GM12878 (cell line): ENCODE measurements around the gene CYSTM1. TPM values are rescaled to one million over a fixed set of nuclear protein-coding genes. Genes with fewer than 3 reads are reported as not detected.
A peak's percentile ranks its signal among the peaks of the same experiment; 100 is the strongest.

Source experiments
- ATAC-seq: fragments of 200-7000 bp; cut with Tn5 transposase; 3 replicates; pipeline ENCODE4 v1.9.1; 2020; ENCODE audit warnings: mild to moderate bottlenecking, moderate library complexity
- BruUV-seq: library from RNA; stranded (reverse); fragments of 400-500 nt; replicated peaks from 2 replicates; lab custom pipeline; 2021; lab: Mats Ljungman, UMichigan
- CTCF ChIA-PET: fragments of 300-600 bp; sonication (Branson Sonifier 250); formaldehyde crosslinking; extraction: SDS; loops from one replicate; lab custom pipeline; 2021; ENCODE audit warnings: inconsistent platforms; lab: Yijun Ruan, JAX
- POLR2A ChIA-PET: fragments of 350-600 bp; formaldehyde crosslinking; extraction: SDS; loops from one replicate; lab custom pipeline; 2021; ENCODE audit warnings: inconsistent platforms; lab: Charles Lee
- RAD21 ChIA-PET: fragments of 300-600 bp; sonication (Branson Sonifier 250); formaldehyde crosslinking; loops from one replicate; lab custom pipeline; 2023; ENCODE audit warnings: antibody characterized with exemption; ENCODE audit not compliant: unreplicated experiment; lab: Charles Lee
- SMC1A ChIA-PET: fragments of 300-600 bp; sonication (Branson Sonifier 250); formaldehyde crosslinking; loops from one replicate; lab custom pipeline; 2023; ENCODE audit not compliant: unreplicated experiment, uncharacterized antibody; lab: Charles Lee
- DNase-seq: peaks from one replicate; pipeline ENCODE4 v3.0.0-alpha.2; 2011; ENCODE audit warnings: low read depth, low spot score
- FAIRE-seq: peaks from 3 replicates; lab custom pipeline; 2011; peaks lifted over from hg19 to GRCh38; lab: Jason Lieb, UNC
- H2AFZ ChIP-seq: 2 replicates; pipeline ENCODE4 v1.6.0; 2011; ENCODE audit warnings: low read depth, low read length, control low read depth; ENCODE audit not compliant: control insufficient read depth
- H3K27ac ChIP-seq: 2 replicates; pipeline ENCODE4 v1.5.1; 2011; ENCODE audit warnings: control low read depth; ENCODE audit not compliant: control insufficient read depth, insufficient read depth
- H3K27me3 ChIP-seq, 2 experiments: replicated peaks in 1 of 2; 2 replicates each; pipeline versions ENCODE4 v1.6.0 to v1.6.1; 2011; ENCODE audit warnings: low read length in 1 of 2; ENCODE audit not compliant: control insufficient read depth in 2 of 2, insufficient read depth in 2 of 2
- H3K36me3 ChIP-seq, 2 experiments: 2 replicates each; pipeline ENCODE4 v1.5.1; 2011; ENCODE audit warnings: low read length in 1 of 2; ENCODE audit not compliant: control insufficient read depth in 2 of 2, insufficient read depth in 2 of 2
- H3K4me1 ChIP-seq: 2 replicates; pipeline ENCODE4 v1.6.1; 2011; ENCODE audit warnings: mild to moderate bottlenecking, low read length, moderate library complexity, mixed read lengths; ENCODE audit not compliant: control insufficient read depth, insufficient read depth
- H3K4me2 ChIP-seq: 2 replicates; pipeline ENCODE4 v1.6.0; 2011; ENCODE audit warnings: control low read depth; ENCODE audit not compliant: control insufficient read depth, insufficient read depth
- H3K4me3 ChIP-seq: fragments of 200-600 bp; sonication (generic); 2 replicates; pipeline ENCODE4 v1.5.1; 2016
- H3K79me2 ChIP-seq: 2 replicates; pipeline ENCODE4 v1.6.0; 2011; ENCODE audit warnings: low read length; ENCODE audit not compliant: control insufficient read depth, insufficient read depth
- H3K9ac ChIP-seq: 2 replicates; pipeline ENCODE4 v1.8.0; 2011; ENCODE audit warnings: low read length, control low read depth, mixed read lengths; ENCODE audit not compliant: control insufficient read depth, insufficient read depth
- H3K9me3 ChIP-seq: replicated peaks from 3 replicates; pipeline ENCODE4 v1.5.1; 2011; ENCODE audit warnings: mild to moderate bottlenecking, low read length; ENCODE audit not compliant: control insufficient read depth, insufficient read depth
- H4K20me1 ChIP-seq: 2 replicates; pipeline ENCODE4 v1.6.0; 2011; ENCODE audit not compliant: control insufficient read depth, insufficient read depth
- CBFB ChIP-seq: IDR thresholded peaks from 2 replicates; pipeline ENCODE4 v1.6.1; 2016; ENCODE audit warnings: antibody characterized with exemption, low read depth
- CREM ChIP-seq: IDR thresholded peaks from 2 replicates; pipeline ENCODE4 v1.6.1; 2014; ENCODE audit warnings: antibody characterized with exemption, low read depth
- IRF4 ChIP-seq: IDR thresholded peaks from 2 replicates; pipeline ENCODE4 v1.6.1; 2011; ENCODE audit warnings: low read depth, low read length
- MTA2 ChIP-seq: fragments of 450-650 bp; IDR thresholded peaks from 2 replicates; pipeline ENCODE4 v1.6.1; 2016; ENCODE audit warnings: low read depth, mild to moderate bottlenecking, moderate library complexity
- MXI1 ChIP-seq: fragments of 150-350 bp; IDR thresholded peaks from 2 replicates; pipeline ENCODE4 v1.6.1; 2011; ENCODE audit warnings: low read depth, mild to moderate bottlenecking, inconsistent platforms, low read length, improper control_type of control experiment
- NR2C2 ChIP-seq: IDR thresholded peaks from 2 replicates; pipeline ENCODE4 v1.6.1; 2011; ENCODE audit warnings: borderline replicate concordance, low read depth; ENCODE audit not compliant: control insufficient read depth, insufficient read length
- PAX8 ChIP-seq: fragments of 450-650 bp; IDR thresholded peaks from 2 replicates; pipeline ENCODE4 v1.6.1; 2017; ENCODE audit warnings: mild to moderate bottlenecking, moderate library complexity
- SREBF1 ChIP-seq: IDR thresholded peaks from 2 replicates; pipeline ENCODE4 v1.6.1; 2012; ENCODE audit warnings: mild to moderate bottlenecking, low read length
- STAT3 ChIP-seq: IDR thresholded peaks from 2 replicates; pipeline ENCODE4 v1.6.1; 2011; ENCODE audit warnings: low read depth, low read length, improper control_type of control experiment
- TCF3 ChIP-seq: IDR thresholded peaks from 2 replicates; pipeline ENCODE4 v1.6.1; 2012; ENCODE audit warnings: low read depth, mild to moderate bottlenecking, low read length, borderline replicate concordance; ENCODE audit not compliant: insufficient read depth
- YBX1 ChIP-seq: fragments of 450-650 bp; IDR thresholded peaks from 2 replicates; pipeline ENCODE4 v1.6.1; 2016; ENCODE audit warnings: antibody characterized with exemption
- ZSCAN29 ChIP-seq: fragments of 450-650 bp; IDR thresholded peaks from 2 replicates; pipeline ENCODE4 v1.6.1; 2017; ENCODE audit warnings: mild to moderate bottlenecking, moderate library complexity
- WGBS: methylation state at CpG from one replicate; pipeline ENCODE4 v1.1.6; 2016; ENCODE audit warnings: low lambda C conversion rate; ENCODE audit not compliant: insufficient replicate concordance, insufficient coverage; ENCODE audit errors: missing lambda C conversion rate; 5-methylcytosine and 5-hydroxymethylcytosine counted together
- in situ Hi-C: fragments of 300-500 bp; cut with MboI; formaldehyde crosslinking; loops from 9 replicates; pipeline ENCODE4 v1.14.3; 2018; ENCODE audit warnings: mixed read lengths
- intact Hi-C: fragments of 100-400 bp; cut with micrococcal nuclease; formaldehyde crosslinking; loops from one replicate; pipeline ENCODE4 v1.14.2; 2022; ENCODE audit not compliant: unreplicated experiment
- polyA plus RNA-seq, 11 experiments: library from polyadenylated mRNA; depleted of rRNA in 4 of 11; unstranded in 6 of 11; stranded (reverse) in 5 of 11; fragments of >200 nt; fragmentation: Nextera tagmentation in 4 of 11; fragmentation: Illumina TruSeq in 1 of 11; extraction: Ambion mirVana in 4 of 11; extraction: Trizol in 1 of 11; gene quantifications; 1 replicate in 1 of 11; 2 replicates in 10 of 11; pipeline versions ENCODE4 v1.2.1 to v1.2.3, GENCODE V29; 2011 to 2016; ENCODE audit warnings: inconsistent platforms in 2 of 11, missing spikeins in 2 of 11, low read depth in 1 of 11
- total RNA-seq, 4 experiments: library from RNA; depleted of rRNA in 3 of 4; stranded (reverse); fragments of >200 nt in 3 of 4; fragmentation: Illumina TruSeq in 1 of 4; extraction: Trizol in 1 of 4; gene quantifications; 2 replicates each; pipeline versions ENCODE4 v1.2.1 to v1.2.3, GENCODE V29; 2013 to 2021
- TF ChIP-seq, protein P1 (sequence below): fragments of 450-650 bp; IDR thresholded peaks from 2 replicates; pipeline ENCODE4 v1.6.1; 2017; ENCODE audit warnings: mild to moderate bottlenecking, moderate library complexity
- TF ChIP-seq, protein P2 (sequence below): fragments of 450-650 bp; IDR thresholded peaks from 2 replicates; pipeline ENCODE4 v1.6.1; 2017; ENCODE audit warnings: low read depth, mild to moderate bottlenecking, moderate library complexity
- TF ChIP-seq, protein P3 (sequence below): fragments of 450-650 bp; IDR thresholded peaks from 2 replicates; pipeline ENCODE4 v1.6.1; 2016; ENCODE audit warnings: mild to moderate bottlenecking

Gene CYSTM1
- total and polyA plus RNA-seq, 10 of the 15 experiments (the other 5 are each of a cell fraction or from before 2014, with no cell fraction given), result 52.7 to 261 (median 98.7) TPM

- TF ChIP-seq, protein P1, sequence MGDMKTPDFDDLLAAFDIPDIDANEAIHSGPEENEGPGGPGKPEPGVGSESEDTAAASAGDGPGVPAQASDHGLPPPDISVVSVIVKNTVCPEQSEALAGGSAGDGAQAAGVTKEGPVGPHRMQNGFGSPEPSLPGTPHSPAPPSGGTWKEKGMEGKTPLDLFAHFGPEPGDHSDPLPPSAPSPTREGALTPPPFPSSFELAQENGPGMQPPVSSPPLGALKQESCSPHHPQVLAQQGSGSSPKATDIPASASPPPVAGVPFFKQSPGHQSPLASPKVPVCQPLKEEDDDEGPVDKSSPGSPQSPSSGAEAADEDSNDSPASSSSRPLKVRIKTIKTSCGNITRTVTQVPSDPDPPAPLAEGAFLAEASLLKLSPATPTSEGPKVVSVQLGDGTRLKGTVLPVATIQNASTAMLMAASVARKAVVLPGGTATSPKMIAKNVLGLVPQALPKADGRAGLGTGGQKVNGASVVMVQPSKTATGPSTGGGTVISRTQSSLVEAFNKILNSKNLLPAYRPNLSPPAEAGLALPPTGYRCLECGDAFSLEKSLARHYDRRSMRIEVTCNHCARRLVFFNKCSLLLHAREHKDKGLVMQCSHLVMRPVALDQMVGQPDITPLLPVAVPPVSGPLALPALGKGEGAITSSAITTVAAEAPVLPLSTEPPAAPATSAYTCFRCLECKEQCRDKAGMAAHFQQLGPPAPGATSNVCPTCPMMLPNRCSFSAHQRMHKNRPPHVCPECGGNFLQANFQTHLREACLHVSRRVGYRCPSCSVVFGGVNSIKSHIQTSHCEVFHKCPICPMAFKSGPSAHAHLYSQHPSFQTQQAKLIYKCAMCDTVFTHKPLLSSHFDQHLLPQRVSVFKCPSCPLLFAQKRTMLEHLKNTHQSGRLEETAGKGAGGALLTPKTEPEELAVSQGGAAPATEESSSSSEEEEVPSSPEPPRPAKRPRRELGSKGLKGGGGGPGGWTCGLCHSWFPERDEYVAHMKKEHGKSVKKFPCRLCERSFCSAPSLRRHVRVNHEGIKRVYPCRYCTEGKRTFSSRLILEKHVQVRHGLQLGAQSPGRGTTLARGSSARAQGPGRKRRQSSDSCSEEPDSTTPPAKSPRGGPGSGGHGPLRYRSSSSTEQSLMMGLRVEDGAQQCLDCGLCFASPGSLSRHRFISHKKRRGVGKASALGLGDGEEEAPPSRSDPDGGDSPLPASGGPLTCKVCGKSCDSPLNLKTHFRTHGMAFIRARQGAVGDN, result no peak
- TF ChIP-seq STAT3, result no peak
- no peak for TF ChIP-seq MTA2
- TF ChIP-seq NR2C2, result no peak
These were observed 70.9 kb downstream of the CYSTM1 start (continued) for GRCh38 chr5:140245926-140246325.

DNA sequence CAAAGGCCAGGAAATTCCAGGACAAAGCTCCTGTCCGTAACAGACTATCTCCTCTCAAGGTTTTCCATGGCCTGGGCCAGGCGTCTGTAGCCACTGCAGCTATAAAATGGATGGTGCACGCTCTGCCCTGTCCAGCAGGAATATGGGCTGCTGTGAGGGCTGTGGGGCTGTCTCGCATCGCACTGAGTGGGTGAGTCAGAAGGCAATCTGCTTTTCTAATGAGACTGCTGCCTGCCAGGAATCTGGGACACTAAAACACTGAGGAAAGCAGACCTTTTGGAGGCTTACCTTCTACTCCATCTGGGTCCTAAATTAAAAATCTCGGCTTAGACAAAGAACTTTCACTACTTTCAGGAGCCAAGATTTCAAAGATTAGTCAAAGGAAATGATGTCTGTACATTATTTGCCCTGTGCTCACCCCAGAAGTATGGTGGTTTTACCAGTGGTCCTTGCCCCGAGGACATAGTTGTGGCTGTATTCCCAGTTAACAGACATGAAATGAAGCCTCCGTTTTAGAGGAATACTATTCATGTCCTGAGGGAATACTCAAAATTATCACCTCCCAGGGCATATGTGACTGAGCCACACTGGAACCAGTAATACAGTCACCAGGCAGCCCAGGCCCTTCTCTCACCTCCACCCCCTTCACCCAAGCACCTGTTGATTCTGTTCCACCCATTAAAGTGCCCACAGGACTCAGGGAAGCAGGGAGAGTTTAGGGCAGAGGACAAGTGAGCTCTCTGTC lies 71.6 kb downstream of the CYSTM1 start:
- ChIA-PET RAD21 (interaction anchor here (0.5 to 7.7 kb wide), 5 partner anchors 82 to 485 kb away, joined by 4 to 131 read pairs (median 46); partner anchors contain the start of gene HBEGF), SMC1A (interaction anchor here (0.7 to 14.6 kb wide), 7 partner anchors 9 to 116 kb away, joined by 3 to 345 read pairs (median 4); partner anchors contain the start of genes HBEGF and SLC4A9), CTCF (interaction anchor here (0.8 to 18.8 kb wide), 8 partner anchors 9 to 115 kb away, joined by 3 to 774 read pairs (median 24); partner anchors contain the start of genes HBEGF and SLC4A9), POLR2A (interaction anchor here (1.1 kb wide), 1 partner anchor 100 kb away, joined by 4 read pairs; the partner anchor contains the start of gene HBEGF)
- Histone ChIP-seq H2AFZ (no peak overlapping the region), H3K27ac (no peak overlapping the region), H3K79me2 (no peaks in the 10 kb centered on the region; the same call in 1 of the 2 replicates), H3K27me3 (no peaks in the 10 kb centered on the region), H3K4me1 (peaks cover 7% of the 10 kb centered on the region), H3K9me3 (no peaks in the 10 kb centered on the region), H3K9ac (no peak overlapping the region), H3K36me3 (peaks cover 6 to 20% of the 10 kb centered on the region in 2 experiments; a peak in 3 of 4 replicates), H4K20me1 (no peaks in the 10 kb centered on the region; the same call in 1 of the 2 replicates), H3K4me2 (no peak overlapping the region), H3K4me3 (no peak overlapping the region)
- BruUV-seq, result TSS peak; percentile 13
- intact Hi-C loops (no loop called here), in situ Hi-C loops (loop anchor here (25.0 kb wide), 1 partner anchor 791 kb away; no protein-coding TSS in a partner anchor)
- ATAC-seq (no peak), DNase-seq (no peak), FAIRE-seq (no peak)
- TF ChIP-seq, protein P2, sequence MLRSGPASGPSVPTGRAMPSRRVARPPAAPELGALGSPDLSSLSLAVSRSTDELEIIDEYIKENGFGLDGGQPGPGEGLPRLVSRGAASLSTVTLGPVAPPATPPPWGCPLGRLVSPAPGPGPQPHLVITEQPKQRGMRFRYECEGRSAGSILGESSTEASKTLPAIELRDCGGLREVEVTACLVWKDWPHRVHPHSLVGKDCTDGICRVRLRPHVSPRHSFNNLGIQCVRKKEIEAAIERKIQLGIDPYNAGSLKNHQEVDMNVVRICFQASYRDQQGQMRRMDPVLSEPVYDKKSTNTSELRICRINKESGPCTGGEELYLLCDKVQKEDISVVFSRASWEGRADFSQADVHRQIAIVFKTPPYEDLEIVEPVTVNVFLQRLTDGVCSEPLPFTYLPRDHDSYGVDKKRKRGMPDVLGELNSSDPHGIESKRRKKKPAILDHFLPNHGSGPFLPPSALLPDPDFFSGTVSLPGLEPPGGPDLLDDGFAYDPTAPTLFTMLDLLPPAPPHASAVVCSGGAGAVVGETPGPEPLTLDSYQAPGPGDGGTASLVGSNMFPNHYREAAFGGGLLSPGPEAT, result no peak
- TF ChIP-seq IRF4 (no peak), SREBF1 (no peak), ZSCAN29 (no peak), CBFB (no peak), CREM (no peak), PAX8 (no peak), TCF3 (no peak), YBX1 (no peak), MXI1 (no peak)
- TF ChIP-seq, protein P3, sequence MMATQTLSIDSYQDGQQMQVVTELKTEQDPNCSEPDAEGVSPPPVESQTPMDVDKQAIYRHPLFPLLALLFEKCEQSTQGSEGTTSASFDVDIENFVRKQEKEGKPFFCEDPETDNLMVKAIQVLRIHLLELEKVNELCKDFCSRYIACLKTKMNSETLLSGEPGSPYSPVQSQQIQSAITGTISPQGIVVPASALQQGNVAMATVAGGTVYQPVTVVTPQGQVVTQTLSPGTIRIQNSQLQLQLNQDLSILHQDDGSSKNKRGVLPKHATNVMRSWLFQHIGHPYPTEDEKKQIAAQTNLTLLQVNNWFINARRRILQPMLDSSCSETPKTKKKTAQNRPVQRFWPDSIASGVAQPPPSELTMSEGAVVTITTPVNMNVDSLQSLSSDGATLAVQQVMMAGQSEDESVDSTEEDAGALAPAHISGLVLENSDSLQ, result no peak
- WGBS, result 81% methylated on average over 8 of the region's 8 CpGs
